Measurements from ENCODE around the gene CALML6.

CALML6 gene

GRCh38 chr1:1937549-1938275 lies 22.7 kb downstream of the CALML6 start:
- Histone ChIP-seq H3K4me3 (ENCODE audit: low read depth, low read length) (no peak overlapping the region), H3K27ac (ENCODE audit: extremely low read depth, low read depth, low read length) (no peak overlapping the region), H3K4me1 (ENCODE audit: control insufficient read depth, insufficient read depth, low read length) (no peaks in the 10 kb centered on the region), H3K36me3 (ENCODE audit: control insufficient read depth in 2 of 2, insufficient read depth in 1 of 2, low read length in 2 of 2) (no peaks in the 10 kb centered on the region), H3K9me3 (ENCODE audit: control insufficient read depth, insufficient read depth, low read depth, low read length) (no peaks in the 10 kb centered on the region)
- ChIA-PET CTCF (no interaction called here), POLR2A (no interaction called here)
- TF ChIP-seq ZNF544 (tag by site-specific recombination; IDR thresholded peaks at IDR 0.05) (no peak), ZNF133 (tag by site-specific recombination; IDR thresholded peaks at IDR 0.05) (0 out of 2 replicates have a peak, but pooled peaks have one; percentile 11), ZNF548 (tag by site-specific recombination; IDR thresholded peaks at IDR 0.05) (no peak), ZNF211 (tag by site-specific recombination; IDR thresholded peaks at IDR 0.05; ENCODE audit: low read depth) (no peak)
- TF ChIP-seq, protein P1, sequence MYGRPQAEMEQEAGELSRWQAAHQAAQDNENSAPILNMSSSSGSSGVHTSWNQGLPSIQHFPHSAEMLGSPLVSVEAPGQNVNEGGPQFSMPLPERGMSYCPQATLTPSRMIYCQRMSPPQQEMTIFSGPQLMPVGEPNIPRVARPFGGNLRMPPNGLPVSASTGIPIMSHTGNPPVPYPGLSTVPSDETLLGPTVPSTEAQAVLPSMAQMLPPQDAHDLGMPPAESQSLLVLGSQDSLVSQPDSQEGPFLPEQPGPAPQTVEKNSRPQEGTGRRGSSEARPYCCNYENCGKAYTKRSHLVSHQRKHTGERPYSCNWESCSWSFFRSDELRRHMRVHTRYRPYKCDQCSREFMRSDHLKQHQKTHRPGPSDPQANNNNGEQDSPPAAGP (tag by site-specific recombination; IDR thresholded peaks at IDR 0.05), result no peak

DNA sequence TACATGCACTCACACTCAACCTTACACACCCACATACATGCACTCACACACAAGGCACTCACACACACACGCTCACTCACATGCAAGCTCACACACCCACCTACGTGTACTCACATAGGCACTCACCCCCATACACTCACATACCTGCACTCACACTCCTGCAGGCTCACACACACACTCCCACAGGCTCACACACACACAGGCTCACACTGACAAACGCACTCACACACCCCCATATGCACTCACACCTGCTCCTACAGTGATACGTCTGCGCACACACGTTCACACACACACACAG lies 23.2 kb downstream of the CALML6 start:
- POLR2A ChIA-PET, result no interaction called here

More for the DNA sequence above, 23.2 kb downstream of the CALML6 start:
- Histone ChIP-seq H3K36me3 (ENCODE audit: control insufficient read depth in 2 of 2, insufficient read depth in 1 of 2, low read length in 2 of 2) (no peaks in the 10 kb centered on the region), H3K27ac (ENCODE audit: extremely low read depth, low read depth, low read length) (no peak overlapping the region), H3K4me1 (ENCODE audit: control insufficient read depth, insufficient read depth, low read length) (no peaks in the 10 kb centered on the region), H3K9me3 (ENCODE audit: control insufficient read depth, insufficient read depth, low read depth, low read length) (no peaks in the 10 kb centered on the region), H3K4me3 (ENCODE audit: low read depth, low read length) (no peak overlapping the region)
- CTCF ChIA-PET, result no interaction called here
- TF ChIP-seq, protein P2, sequence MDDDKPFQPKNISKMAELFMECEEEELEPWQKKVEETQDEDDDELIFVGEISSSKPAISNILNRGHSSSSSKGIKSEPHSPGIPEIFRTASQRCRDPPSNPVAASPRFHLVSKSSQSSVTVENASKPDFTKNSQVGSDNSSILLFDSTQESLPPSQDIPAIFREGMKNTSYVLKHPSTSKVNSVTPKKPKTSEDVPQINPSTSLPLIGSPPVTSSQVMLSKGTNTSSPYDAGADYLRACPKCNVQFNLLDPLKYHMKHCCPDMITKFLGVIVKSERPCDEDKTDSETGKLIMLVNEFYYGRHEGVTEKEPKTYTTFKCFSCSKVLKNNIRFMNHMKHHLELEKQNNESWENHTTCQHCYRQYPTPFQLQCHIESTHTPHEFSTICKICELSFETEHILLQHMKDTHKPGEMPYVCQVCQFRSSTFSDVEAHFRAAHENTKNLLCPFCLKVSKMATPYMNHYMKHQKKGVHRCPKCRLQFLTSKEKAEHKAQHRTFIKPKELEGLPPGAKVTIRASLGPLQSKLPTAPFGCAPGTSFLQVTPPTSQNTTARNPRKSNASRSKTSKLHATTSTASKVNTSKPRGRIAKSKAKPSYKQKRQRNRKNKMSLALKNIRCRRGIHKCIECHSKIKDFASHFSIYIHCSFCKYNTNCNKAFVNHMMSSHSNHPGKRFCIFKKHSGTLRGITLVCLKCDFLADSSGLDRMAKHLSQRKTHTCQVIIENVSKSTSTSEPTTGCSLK (tag by site-specific recombination; IDR thresholded peaks at IDR 0.05), result 0 out of 2 replicates have a peak, but pooled peaks have one; percentile 11
- TF ChIP-seq IKZF3 (tag by site-specific recombination; IDR thresholded peaks at IDR 0.05) (no peak), ZNF292 (tag by site-specific recombination; IDR thresholded peaks at IDR 0.05; ENCODE audit: borderline replicate concordance, low read depth) (no peak), ZNF600 (tag by site-specific recombination; IDR thresholded peaks at IDR 0.05) (no peak), ZNF24 (tag by site-specific recombination; IDR thresholded peaks at IDR 0.05) (no peak), ZNF221 (tag by site-specific recombination; IDR thresholded peaks at IDR 0.05; ENCODE audit: borderline replicate concordance) (no peak), ZNF362 (tag by site-specific recombination; IDR thresholded peaks at IDR 0.05) (no peak), ZNF394 (tag by site-specific recombination; IDR thresholded peaks at IDR 0.05; ENCODE audit: borderline replicate concordance) (no peak), ZFHX2 (tag by site-specific recombination; conservative IDR thresholded peaks at IDR 0.05) (peak; percentile 85), ZNF404 (tag by site-specific recombination; IDR thresholded peaks at IDR 0.05) (no peak), ZXDB (tag by site-specific recombination; IDR thresholded peaks at IDR 0.05) (no peak), ZNF155 (tag by site-specific recombination; IDR thresholded peaks at IDR 0.05) (no peak), BCL11A (tag by site-specific recombination; IDR thresholded peaks at IDR 0.05; ENCODE audit: low read depth) (no peak), EGR2 (tag by site-specific recombination; IDR thresholded peaks at IDR 0.05; ENCODE audit: low read depth) (peak; percentile 74; the same call in 1 of the 2 replicates), PBX3 (CRISPR knock-in tag; IDR thresholded peaks at IDR 0.05) (no peak), ZFP37 (tag by site-specific recombination; IDR thresholded peaks at IDR 0.05) (no peak)
- TF ChIP-seq, protein P3, sequence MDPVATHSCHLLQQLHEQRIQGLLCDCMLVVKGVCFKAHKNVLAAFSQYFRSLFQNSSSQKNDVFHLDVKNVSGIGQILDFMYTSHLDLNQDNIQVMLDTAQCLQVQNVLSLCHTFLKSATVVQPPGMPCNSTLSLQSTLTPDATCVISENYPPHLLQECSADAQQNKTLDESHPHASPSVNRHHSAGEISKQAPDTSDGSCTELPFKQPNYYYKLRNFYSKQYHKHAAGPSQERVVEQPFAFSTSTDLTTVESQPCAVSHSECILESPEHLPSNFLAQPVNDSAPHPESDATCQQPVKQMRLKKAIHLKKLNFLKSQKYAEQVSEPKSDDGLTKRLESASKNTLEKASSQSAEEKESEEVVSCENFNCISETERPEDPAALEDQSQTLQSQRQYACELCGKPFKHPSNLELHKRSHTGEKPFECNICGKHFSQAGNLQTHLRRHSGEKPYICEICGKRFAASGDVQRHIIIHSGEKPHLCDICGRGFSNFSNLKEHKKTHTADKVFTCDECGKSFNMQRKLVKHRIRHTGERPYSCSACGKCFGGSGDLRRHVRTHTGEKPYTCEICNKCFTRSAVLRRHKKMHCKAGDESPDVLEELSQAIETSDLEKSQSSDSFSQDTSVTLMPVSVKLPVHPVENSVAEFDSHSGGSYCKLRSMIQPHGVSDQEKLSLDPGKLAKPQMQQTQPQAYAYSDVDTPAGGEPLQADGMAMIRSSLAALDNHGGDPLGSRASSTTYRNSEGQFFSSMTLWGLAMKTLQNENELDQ (tag by site-specific recombination; IDR thresholded peaks at IDR 0.05; ENCODE audit: low read depth), result no peak
